Measurements from ENCODE around the gene IRF9.

- no peak for TF ChIP-seq POLR2A (IDR thresholded peaks at IDR 0.05)
- TF ChIP-seq CTCF (IDR thresholded peaks at IDR 0.05) = no peak
Observed at GRCh38 chr14:24150061-24150460, 11.0 kb upstream of the IRF9 start.
